H9 (cell line): Measurements from ENCODE around the gene RWDD1. TPM values are rescaled to one million over a fixed set of nuclear protein-coding genes. Genes with fewer than 3 reads are reported as not detected.

Experiments
- DNase-seq: peaks from one replicate; pipeline ENCODE4 v3.0.0-alpha.2; 2017
- H2AFZ ChIP-seq: one replicate; pipeline ENCODE4 v1.6.1; 2013; ENCODE audit warnings: mild to moderate bottlenecking, low read length, control low read depth, moderate library complexity
- H2AK5ac ChIP-seq: 2 replicates; pipeline ENCODE4 v1.6.1; 2013; ENCODE audit warnings: low read length, control low read depth, mixed read lengths; ENCODE audit not compliant: insufficient read length
- H2BK120ac ChIP-seq: one replicate; pipeline ENCODE4 v1.6.1; 2013; ENCODE audit warnings: low read depth, mild to moderate bottlenecking, low read length, control low read depth, inconsistent platforms; ENCODE audit not compliant: poor library complexity, severe bottlenecking
- H2BK12ac ChIP-seq: 2 replicates; pipeline ENCODE4 v1.6.1; 2013; ENCODE audit warnings: low read length, control low read depth, mixed read lengths, low read depth; ENCODE audit not compliant: insufficient read length
- H2BK15ac ChIP-seq: 2 replicates; pipeline ENCODE4 v1.6.1; 2013; ENCODE audit warnings: low read depth, low read length, control low read depth
- H2BK20ac ChIP-seq: one replicate; pipeline ENCODE4 v1.6.1; 2013; ENCODE audit warnings: low read depth, mild to moderate bottlenecking, low read length, control low read depth, inconsistent platforms; ENCODE audit not compliant: poor library complexity, severe bottlenecking
- H2BK5ac ChIP-seq: 2 replicates; pipeline ENCODE4 v1.6.1; 2013; ENCODE audit warnings: low read length, control low read depth, mixed read lengths; ENCODE audit not compliant: insufficient read length
- H3K14ac ChIP-seq: 2 replicates; pipeline ENCODE4 v1.6.1; 2013; ENCODE audit warnings: low read length, control low read depth; ENCODE audit not compliant: insufficient read depth
- H3K18ac ChIP-seq: 2 replicates; pipeline ENCODE4 v1.6.1; 2013; ENCODE audit warnings: low read depth, mild to moderate bottlenecking, mixed read lengths, low read length, control low read depth; ENCODE audit not compliant: insufficient read length
- H3K23ac ChIP-seq: 2 replicates; pipeline ENCODE4 v1.6.1; 2013; ENCODE audit warnings: low read length, control low read depth, mixed read lengths, low read depth; ENCODE audit not compliant: insufficient read length
- H3K23me2 ChIP-seq: 2 replicates; pipeline ENCODE4 v1.6.1; 2013; ENCODE audit warnings: low read depth, mild to moderate bottlenecking, mixed read lengths, low read length, control low read depth; ENCODE audit not compliant: insufficient read length, poor library complexity, severe bottlenecking
- H3K27ac ChIP-seq: 2 replicates; pipeline ENCODE4 v1.5.1; 2013; ENCODE audit warnings: low read length, control low read depth, mixed read lengths, low read depth; ENCODE audit not compliant: insufficient read length
- H3K27me3 ChIP-seq: 2 replicates; pipeline ENCODE4 v1.6.1; 2013; ENCODE audit warnings: low read length, control low read depth, inconsistent platforms; ENCODE audit not compliant: insufficient read depth
- H3K4ac ChIP-seq: 2 replicates; pipeline ENCODE4 v1.6.1; 2013; ENCODE audit warnings: low read depth, mild to moderate bottlenecking, control low read depth, inconsistent platforms, low read length, moderate library complexity
- H3K4me1 ChIP-seq: 2 replicates; pipeline ENCODE4 v1.6.1; 2013; ENCODE audit warnings: low read length, control low read depth, inconsistent platforms; ENCODE audit not compliant: insufficient read depth
- H3K4me2 ChIP-seq: 2 replicates; pipeline ENCODE4 v1.6.1; 2013; ENCODE audit warnings: low read length, control low read depth, mixed read lengths; ENCODE audit not compliant: insufficient read length, insufficient read depth
- H3K56ac ChIP-seq: 2 replicates; pipeline ENCODE4 v1.6.1; 2013; ENCODE audit warnings: low read depth, mild to moderate bottlenecking, mixed read lengths, low read length, control low read depth; ENCODE audit not compliant: insufficient read length
- H3K79me1 ChIP-seq: 2 replicates; pipeline ENCODE4 v1.6.1; 2013; ENCODE audit warnings: low read depth, mild to moderate bottlenecking, moderate library complexity, low read length, control low read depth, inconsistent platforms; ENCODE audit not compliant: insufficient read depth, poor library complexity, severe bottlenecking
- H3K79me2 ChIP-seq: 2 replicates; pipeline ENCODE4 v1.6.1; 2013; ENCODE audit warnings: low read length, control low read depth, inconsistent platforms; ENCODE audit not compliant: insufficient read depth
- H3K9ac ChIP-seq: 2 replicates; pipeline ENCODE4 v1.6.1; 2013; ENCODE audit warnings: low read length, control low read depth, mixed read lengths; ENCODE audit not compliant: insufficient read length; ENCODE audit errors: extremely low read depth
- H3K9me3 ChIP-seq: one replicate; pipeline ENCODE4 v1.6.1; 2013; ENCODE audit warnings: low read depth, low read length, inconsistent platforms; ENCODE audit not compliant: control insufficient read depth
- H3T11ph ChIP-seq: one replicate; pipeline ENCODE4 v1.6.1; 2013; ENCODE audit warnings: mild to moderate bottlenecking, low read length, control low read depth, inconsistent platforms
- H4K20me1 ChIP-seq: one replicate; pipeline ENCODE4 v1.6.1; 2013; ENCODE audit not compliant: control insufficient read depth, insufficient read length, insufficient read depth
- H4K5ac ChIP-seq: 2 replicates; pipeline ENCODE4 v1.6.1; 2013; ENCODE audit warnings: low read depth, mild to moderate bottlenecking, mixed read lengths, low read length, control low read depth; ENCODE audit not compliant: insufficient read length
- H4K8ac ChIP-seq: replicated peaks from 2 replicates; pipeline ENCODE4 v1.6.1; 2013; ENCODE audit warnings: low read length, control low read depth, mixed read lengths, low read depth; ENCODE audit not compliant: insufficient read length
- H4K91ac ChIP-seq: 2 replicates; pipeline ENCODE4 v1.6.1; 2013; ENCODE audit warnings: low read depth, mild to moderate bottlenecking, moderate library complexity, mixed read lengths, low read length, control low read depth; ENCODE audit not compliant: insufficient read length
- H3K27ac Mint-ChIP-seq, 3 experiments: 2 replicates in 2 of 3; 3 replicates in 1 of 3; pipeline ENCODE4 v1.8.0; 2020 to 2021; ENCODE audit warnings: mixed read lengths in 3 of 3, mild to moderate bottlenecking in 1 of 3, moderate library complexity in 1 of 3
- H3K27me3 Mint-ChIP-seq: 2 replicates; pipeline ENCODE4 v1.8.0; 2021; ENCODE audit warnings: low read depth, mild to moderate bottlenecking, moderate library complexity, mixed read lengths
- H3K36me3 Mint-ChIP-seq, 3 experiments: 2 replicates in 2 of 3; 3 replicates in 1 of 3; pipeline ENCODE4 v1.8.0; 2020 to 2021; ENCODE audit warnings: low read depth in 3 of 3, mixed read lengths in 3 of 3; ENCODE audit not compliant: insufficient read depth in 1 of 3
- H3K4me1 Mint-ChIP-seq, 2 experiments: 2 replicates each; pipeline ENCODE4 v1.8.0; 2020; ENCODE audit warnings: mixed read lengths in 2 of 2
- H3K4me3 Mint-ChIP-seq, 2 experiments: 2 replicates in 1 of 2; 3 replicates in 1 of 2; pipeline ENCODE4 v1.8.0; 2020 to 2021; ENCODE audit warnings: mild to moderate bottlenecking in 2 of 2, mixed read lengths in 2 of 2, moderate library complexity in 1 of 2
- H3K9me3 Mint-ChIP-seq, 2 experiments: 2 replicates in 1 of 2; 3 replicates in 1 of 2; pipeline ENCODE4 v1.8.0; 2020; ENCODE audit warnings: mild to moderate bottlenecking in 2 of 2, mixed read lengths in 2 of 2, moderate library complexity in 1 of 2
- WGBS: extraction: QIAGEN DNeasy Blood & Tissue Kit; methylation state at CpG from one replicate; pipeline ENCODE4 v1.1.7; 2013; ENCODE audit warnings: missing lambda C conversion rate, low lambda C conversion rate, mixed read lengths; ENCODE audit not compliant: insufficient read length; ENCODE audit errors: extremely low coverage; 5-methylcytosine and 5-hydroxymethylcytosine counted together
- total RNA-seq: library from RNA; stranded (reverse); gene quantifications from 2 replicates; pipeline ENCODE4 v1.2.1, GENCODE V29; 2021
- TF ChIP-seq, protein P1 (sequence below): fragments of 200-600 bp; sonication (generic); conservative IDR thresholded peaks from 3 replicates; pipeline ENCODE4 v1.8.0; 2021; ENCODE audit warnings: antibody characterized with exemption, mild to moderate bottlenecking

RWDD1 gene
- total RNA-seq, 1 experiment from 2014 or later, result 42.0 TPM

DNA sequence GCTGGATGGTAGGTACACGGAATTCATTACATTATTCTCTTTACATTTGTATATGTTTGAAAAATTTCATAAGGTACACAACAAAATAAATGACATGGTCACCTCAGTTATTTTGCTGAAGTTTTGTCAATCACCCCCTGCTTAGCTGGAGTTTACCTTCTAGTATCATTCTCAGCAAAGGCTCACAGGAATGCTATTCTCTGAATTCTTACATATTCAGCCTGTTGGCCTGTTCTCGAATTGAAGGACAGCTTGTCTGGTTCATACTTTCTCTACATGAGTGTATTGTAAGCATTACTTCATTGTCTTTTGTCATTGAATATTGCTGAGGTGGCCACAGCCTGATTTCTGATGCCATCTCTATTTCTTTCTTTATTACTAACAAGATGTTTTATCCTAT lies 47.1 kb upstream of the RWDD1 start:
- Histone ChIP-seq H3K56ac (no peak overlapping the region), H3K27ac (no peak overlapping the region), H4K91ac (no peak overlapping the region), H3K4me2 (no peak overlapping the region), H2BK15ac (no peak overlapping the region), H3K79me2 (no peaks in the 10 kb centered on the region), H3K79me1 (no peaks in the 10 kb centered on the region), H4K20me1 (no peaks in the 10 kb centered on the region), H4K8ac (no peak overlapping the region), H2AFZ (no peak overlapping the region), H3K14ac (no peak overlapping the region), H3K9ac (no peak overlapping the region), H3K27me3 (no peaks in the 10 kb centered on the region), H3K18ac (no peak overlapping the region), H2BK12ac (no peak overlapping the region), H3K4me1 (no peaks in the 10 kb centered on the region; the same call in 1 of the 2 replicates), H2BK120ac (no peak overlapping the region), H4K5ac (no peak overlapping the region), H2BK20ac (no peak overlapping the region), H2AK5ac (no peak overlapping the region), H3K23ac (no peak overlapping the region), H2BK5ac (no peak overlapping the region), H3T11ph (no peak overlapping the region), H3K9me3 (no peaks in the 10 kb centered on the region), H3K4ac (no peak overlapping the region), H3K23me2 (no peaks in the 10 kb centered on the region)
- DNase-seq, result no peak
- H3K4me1 Mint-ChIP-seq, result peaks cover 12 to 24% of the 10 kb centered on the region in 2 experiments
- WGBS, result no CpG with 5 or more reads among the region's 2 CpGs
- H3K9me3 Mint-ChIP-seq, result no peaks in the 10 kb centered on the region
- H3K4me3 Mint-ChIP-seq, result no peak overlapping the region
- H3K36me3 Mint-ChIP-seq, result no peaks in the 10 kb centered on the region
- H3K27me3 Mint-ChIP-seq, result no peaks in the 10 kb centered on the region
- H3K27ac Mint-ChIP-seq, result no peak overlapping the region; a peak in 1 of 7 replicates
- TF ChIP-seq, protein P1, sequence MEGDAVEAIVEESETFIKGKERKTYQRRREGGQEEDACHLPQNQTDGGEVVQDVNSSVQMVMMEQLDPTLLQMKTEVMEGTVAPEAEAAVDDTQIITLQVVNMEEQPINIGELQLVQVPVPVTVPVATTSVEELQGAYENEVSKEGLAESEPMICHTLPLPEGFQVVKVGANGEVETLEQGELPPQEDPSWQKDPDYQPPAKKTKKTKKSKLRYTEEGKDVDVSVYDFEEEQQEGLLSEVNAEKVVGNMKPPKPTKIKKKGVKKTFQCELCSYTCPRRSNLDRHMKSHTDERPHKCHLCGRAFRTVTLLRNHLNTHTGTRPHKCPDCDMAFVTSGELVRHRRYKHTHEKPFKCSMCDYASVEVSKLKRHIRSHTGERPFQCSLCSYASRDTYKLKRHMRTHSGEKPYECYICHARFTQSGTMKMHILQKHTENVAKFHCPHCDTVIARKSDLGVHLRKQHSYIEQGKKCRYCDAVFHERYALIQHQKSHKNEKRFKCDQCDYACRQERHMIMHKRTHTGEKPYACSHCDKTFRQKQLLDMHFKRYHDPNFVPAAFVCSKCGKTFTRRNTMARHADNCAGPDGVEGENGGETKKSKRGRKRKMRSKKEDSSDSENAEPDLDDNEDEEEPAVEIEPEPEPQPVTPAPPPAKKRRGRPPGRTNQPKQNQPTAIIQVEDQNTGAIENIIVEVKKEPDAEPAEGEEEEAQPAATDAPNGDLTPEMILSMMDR, result no peak
